PFSK-1 (cell line): ENCODE measurements around the gene CD300C.

Experiments used
- FOXP2 ChIP-seq: optimal IDR thresholded peaks from 2 replicates; pipeline ENCODE3; 2011; ENCODE audit warnings: borderline replicate concordance, control low read depth, inconsistent platforms; ENCODE audit not compliant: insufficient read depth; ENCODE audit errors: extremely low read length, extremely low read depth
- POLR2AphosphoS5 ChIP-seq: IDR thresholded peaks from 2 replicates; pipeline ENCODE4 v1.6.1; 2012; ENCODE audit warnings: low read depth, mild to moderate bottlenecking, control low read depth, low read length, moderate library complexity
- REST ChIP-seq, 2 experiments: IDR thresholded peaks; 2 replicates each; pipeline versions ENCODE4 v1.6.1 to v1.8.0; 2011 to 2012; ENCODE audit warnings: low read depth in 2 of 2, low read length in 2 of 2, control low read depth in 1 of 2, inconsistent platforms in 1 of 2, mild to moderate bottlenecking in 1 of 2, moderate library complexity in 1 of 2; ENCODE audit not compliant: insufficient read depth in 1 of 2
- SIN3A ChIP-seq: IDR thresholded peaks from 2 replicates; pipeline ENCODE4 v1.6.1; 2012; ENCODE audit warnings: mild to moderate bottlenecking, low read length, moderate library complexity, borderline replicate concordance; ENCODE audit not compliant: insufficient read depth
- TAF1 ChIP-seq: IDR thresholded peaks from 2 replicates; pipeline ENCODE4 v1.6.1; 2012; ENCODE audit warnings: low read length, control low read depth, borderline replicate concordance; ENCODE audit not compliant: insufficient read depth

Gene CD300C

GRCh38 chr17:74521701-74522201 is 24.2 kb downstream of the CD300C start:
- no peak for TF ChIP-seq SIN3A
- TF ChIP-seq TAF1, result no peak
- no peak for TF ChIP-seq POLR2AphosphoS5
- TF ChIP-seq FOXP2, result no peak
- no peak for TF ChIP-seq REST (IDR thresholded peaks at IDR 0.05; ENCODE audit: insufficient read depth in 1 of 2, low read depth in 2 of 2, low read length in 2 of 2)

- TF ChIP-seq SIN3A (no peak), POLR2AphosphoS5 (no peak), TAF1 (no peak), REST (IDR thresholded peaks at IDR 0.05; ENCODE audit: insufficient read depth in 1 of 2, low read depth in 2 of 2, low read length in 2 of 2) (no peak), FOXP2 (no peak)
These were observed 25.0 kb downstream of the CD300C start for GRCh38 chr17:74520790-74521480.

GRCh38 chr17:74520016-74520434 is 25.9 kb downstream of the CD300C start:
- TF ChIP-seq POLR2AphosphoS5 (no peak), REST (IDR thresholded peaks at IDR 0.05; ENCODE audit: insufficient read depth in 1 of 2, low read depth in 2 of 2, low read length in 2 of 2) (no peak), FOXP2 (no peak), SIN3A (no peak), TAF1 (no peak)

GRCh38 chr17:74516561-74517328 is 29.2 kb downstream of the CD300C start:
- TF ChIP-seq POLR2AphosphoS5 (no peak), SIN3A (no peak), FOXP2 (no peak), REST (IDR thresholded peaks at IDR 0.05; ENCODE audit: insufficient read depth in 1 of 2, low read depth in 2 of 2, low read length in 2 of 2) (no peak), TAF1 (no peak)
